Lung (tissue), 12 donors: ENCODE results near the gene PSAPL1. TPM values are rescaled to one million over a fixed set of nuclear protein-coding genes. Genes with fewer than 3 reads are reported as not detected.

Experiments used
- ATAC-seq: fragments of 200-7000 bp; cut with Tn5 transposase; one replicate; pipeline ENCODE4 v1.9.1; 2020; ENCODE audit warnings: moderate number of reproducible peaks; ENCODE audit not compliant: insufficient read depth, low FRiP score
- DNase-seq, 3 donors: peaks; one replicate each; pipeline ENCODE4 v3.0.0-alpha.2; 2013 to 2017
- H3K27ac ChIP-seq, 2 donors: one replicate each; pipeline ENCODE4 v1.5.1; 2013; ENCODE audit warnings: mild to moderate bottlenecking in 2 of 2, moderate library complexity in 2 of 2, control low read depth in 1 of 2, inconsistent platforms in 1 of 2, low read depth in 1 of 2, low read length in 1 of 2
- H3K27me3 ChIP-seq, 3 donors: one replicate each; pipeline ENCODE4 v1.5.1; 2013; ENCODE audit warnings: low read length in 2 of 3; ENCODE audit not compliant: control insufficient read depth in 3 of 3, insufficient read depth in 3 of 3
- H3K36me3 ChIP-seq, 4 donors: one replicate each; pipeline ENCODE4 v1.5.1; 2013; ENCODE audit warnings: low read length in 4 of 4, mild to moderate bottlenecking in 1 of 4, moderate library complexity in 1 of 4; ENCODE audit not compliant: control insufficient read depth in 4 of 4, insufficient read depth in 4 of 4
- H3K4me1 ChIP-seq, 5 donors: one replicate each; pipeline ENCODE4 v1.5.1; 2013; ENCODE audit warnings: low read length in 5 of 5, mild to moderate bottlenecking in 2 of 5, moderate library complexity in 1 of 5; ENCODE audit not compliant: control insufficient read depth in 5 of 5, insufficient read depth in 5 of 5
- H3K4me3 ChIP-seq: one replicate; pipeline ENCODE4 v1.5.1; 2013; ENCODE audit warnings: mild to moderate bottlenecking, control low read depth, moderate library complexity
- H3K9ac ChIP-seq, 2 donors: one replicate each; pipeline ENCODE4 v1.5.1; 2013; ENCODE audit warnings: low read length in 2 of 2, control low read depth in 1 of 2; ENCODE audit not compliant: insufficient read depth in 1 of 2
- H3K9me3 ChIP-seq, 4 donors: one replicate each; pipeline ENCODE4 v1.5.1; 2013; ENCODE audit warnings: low read length in 3 of 4, mild to moderate bottlenecking in 1 of 4, moderate library complexity in 1 of 4; ENCODE audit not compliant: control insufficient read depth in 4 of 4, insufficient read depth in 3 of 4
- CTCF ChIP-seq: IDR thresholded peaks from 2 replicates; pipeline ENCODE4 v1.5.1; 2012; ENCODE audit warnings: mild to moderate bottlenecking; ENCODE audit errors: control extremely low read depth, extremely low read depth
- WGBS, 2 donors: extraction: QIAGEN DNeasy Blood & Tissue Kit; methylation state at CpG; one replicate each; pipeline ENCODE4 v1.1.7; 2013; 5-methylcytosine and 5-hydroxymethylcytosine counted together
- polyA plus RNA-seq, 2 donors: library from polyadenylated mRNA; stranded (reverse); fragments of 200-250 nt; gene quantifications; one replicate each; pipeline ENCODE4 v1.2.1, GENCODE V29; 2013
- total RNA-seq, 2 donors: library from RNA; depleted of rRNA in 1 of 2; stranded (reverse); fragments of >200 nt in 1 of 2; gene quantifications; one replicate each; pipeline ENCODE4 v1.2.1, GENCODE V29; 2014 to 2021
- donor health status: control.
- donor health status: control.
- donor health status: Bipolar disorder and iron deficiency.
- donor health status: healthy.
- donor health status: DM: yes; HTN: yes; CAD: no.

Gene PSAPL1
- total and polyA plus RNA-seq, 4 donors: 0.06 to 0.55 (median 0.24) TPM; not detected in 1

- Histone ChIP-seq H3K27ac (no peak overlapping the region), H3K36me3 (no peaks in the 10 kb centered on the region), H3K4me1 (peaks cover 0 to 9% (median 0%) of the 10 kb centered on the region in 5 donors), H3K9ac (no peak overlapping the region), H3K9me3 (peaks cover 0 to 2% (median 0%) of the 10 kb centered on the region in 4 donors), H3K27me3 (peaks cover 0 to 2% (median 0%) of the 10 kb centered on the region in 3 donors), H3K4me3 (no peak overlapping the region)
- no peak for DNase-seq
- WGBS, 2 donors: 65 to 66% methylated on average over 12 of the region's 12 CpGs
- no peak for TF ChIP-seq CTCF
- ATAC-seq: no peak
These were observed 49.5 kb downstream of the PSAPL1 start for GRCh38 chr4:7384929-7385890.

DNA sequence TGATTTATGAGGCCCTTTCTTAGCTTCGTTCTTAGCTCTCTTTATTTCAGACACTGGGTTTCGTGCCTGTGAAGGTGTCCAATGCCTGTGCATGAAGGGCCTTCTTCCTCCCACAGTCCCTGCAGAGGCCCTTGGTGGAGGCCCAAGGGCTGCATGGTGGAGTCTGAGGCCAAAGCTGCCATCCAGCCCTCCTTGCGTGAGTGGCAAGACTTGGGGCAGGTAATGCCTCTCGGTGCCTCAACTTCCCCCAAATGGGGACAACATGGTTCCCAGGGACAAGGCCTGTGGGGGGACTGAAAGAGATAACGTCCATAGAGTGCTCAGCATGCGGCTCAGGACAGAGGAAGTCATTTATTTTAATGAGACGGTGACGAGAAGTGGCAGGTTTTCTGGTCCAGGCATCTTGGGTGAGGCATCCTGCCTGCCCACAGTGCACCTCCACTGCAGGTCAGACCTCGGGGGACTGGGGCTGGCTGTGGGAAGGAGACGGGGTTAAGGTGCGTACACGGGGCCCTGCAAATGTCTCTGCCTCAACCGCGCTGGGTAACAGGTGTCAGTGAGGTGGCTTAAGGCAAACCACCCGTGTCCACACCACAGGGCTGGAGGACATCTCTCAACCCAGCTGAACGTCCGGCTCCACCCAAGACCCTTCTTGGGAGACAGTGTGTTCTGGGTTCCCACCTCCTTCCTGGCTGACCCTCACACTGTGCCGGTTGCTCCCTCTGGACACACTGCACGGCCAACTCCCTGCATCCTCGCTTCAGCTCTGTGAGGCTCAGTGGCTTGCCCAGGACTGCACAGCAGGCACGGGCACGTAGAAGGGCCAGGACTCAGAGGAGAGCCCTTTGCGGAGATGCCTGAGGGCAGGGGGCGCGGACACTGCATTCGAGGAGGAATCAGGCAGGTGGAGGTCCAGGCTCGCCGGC lies 50.5 kb downstream of the PSAPL1 start:
- H3K4me3 ChIP-seq: no peak overlapping the region
- no peak for DNase-seq
- ATAC-seq: no peak

GRCh38 chr4:7383266-7383665 lies 51.5 kb downstream of the PSAPL1 start:
- Histone ChIP-seq H3K4me1 (peaks cover 0 to 9% (median 0%) of the 10 kb centered on the region in 5 donors), H3K4me3 (no peak overlapping the region), H3K36me3 (no peaks in the 10 kb centered on the region), H3K27ac (no peak overlapping the region), H3K27me3 (no peaks in the 10 kb centered on the region), H3K9ac (no peak overlapping the region), H3K9me3 (peaks cover 0 to 2% (median 0%) of the 10 kb centered on the region in 4 donors)
- ATAC-seq (no peak), DNase-seq (no peak)
- WGBS, 2 donors: 87 to 91% methylated on average over 8 of the region's 8 CpGs
- no peak for TF ChIP-seq CTCF

More for the DNA sequence above, 50.5 kb downstream of the PSAPL1 start:
- Histone ChIP-seq H3K27ac (no peak overlapping the region), H3K36me3 (no peaks in the 10 kb centered on the region), H3K9me3 (peaks cover 0 to 2% (median 0%) of the 10 kb centered on the region in 4 donors), H3K4me1 (peaks cover 0 to 9% (median 0%) of the 10 kb centered on the region in 5 donors), H3K27me3 (no peaks in the 10 kb centered on the region), H3K9ac (no peak overlapping the region)
- TF ChIP-seq CTCF: no peak
- WGBS, 2 donors: 80% methylated on average over 28 of the region's 28 CpGs
